GM23338 (cell line): ENCODE data around the gene NTMT2. TPM values are rescaled to one million over a fixed set of nuclear protein-coding genes. Genes with fewer than 3 reads are reported as not detected.

Experiments used
- ATAC-seq: fragments of 200-7000 bp; cut with Tn5 transposase; 3 replicates; pipeline ENCODE4 v1.9.1; 2020
- DNase-seq: peaks from one replicate; pipeline ENCODE4 v3.0.0-alpha.2; 2015; ENCODE audit warnings: low spot score
- H2AFZ ChIP-seq: fragments of 200-600 bp; sonication (generic); 2 replicates; pipeline ENCODE4 v1.8.0; 2016; ENCODE audit warnings: antibody characterized with exemption, mild to moderate bottlenecking, moderate library complexity
- H3F3A ChIP-seq: fragments of 200-600 bp; sonication (generic); replicated peaks from 2 replicates; pipeline ENCODE4 v1.8.0; 2017; ENCODE audit warnings: antibody characterized with exemption, mixed run types, low read depth
- H3K27ac ChIP-seq: fragments of 200-600 bp; sonication (generic); 2 replicates; pipeline ENCODE4 v1.6.1; 2016; ENCODE audit warnings: low read depth
- H3K27me3 ChIP-seq: fragments of 200-600 bp; sonication (generic); 2 replicates; pipeline ENCODE4 v1.8.0; 2016; ENCODE audit warnings: mild to moderate bottlenecking, mixed run types, moderate library complexity; ENCODE audit not compliant: insufficient read depth
- H3K36me3 ChIP-seq: fragments of 200-600 bp; sonication (generic); 2 replicates; pipeline ENCODE4 v1.8.0; 2016; ENCODE audit warnings: mild to moderate bottlenecking; ENCODE audit not compliant: insufficient read depth
- H3K4me1 ChIP-seq: fragments of 200-600 bp; sonication (generic); 2 replicates; pipeline ENCODE4 v1.8.0; 2016; ENCODE audit warnings: mild to moderate bottlenecking, moderate library complexity; ENCODE audit not compliant: insufficient read depth
- H3K4me2 ChIP-seq: fragments of 200-600 bp; sonication (generic); 2 replicates; pipeline ENCODE4 v1.7.1; 2017; ENCODE audit warnings: mixed run types
- H3K4me3 ChIP-seq: fragments of 200-600 bp; sonication (generic); 2 replicates; pipeline ENCODE4 v1.6.1; 2016; ENCODE audit warnings: mixed run types
- H3K79me2 ChIP-seq: fragments of 200-600 bp; sonication (generic); replicated peaks from 2 replicates; pipeline ENCODE4 v1.8.0; 2017; ENCODE audit warnings: mild to moderate bottlenecking; ENCODE audit not compliant: insufficient read depth
- H3K9me2 ChIP-seq: fragments of 200-600 bp; sonication (generic); 2 replicates; pipeline ENCODE4 v1.8.0; 2017; ENCODE audit not compliant: insufficient read depth
- H4K20me1 ChIP-seq: fragments of 200-600 bp; sonication (generic); replicated peaks from 2 replicates; pipeline ENCODE4 v1.8.0; 2017; ENCODE audit warnings: mild to moderate bottlenecking; ENCODE audit not compliant: insufficient read depth
- H3K27ac Mint-ChIP-seq: 2 replicates; pipeline ENCODE4 v1.8.0; 2020; ENCODE audit warnings: inconsistent platforms, mild to moderate bottlenecking, moderate library complexity, mixed read lengths
- H3K27me3 Mint-ChIP-seq: 3 replicates; pipeline ENCODE4 v1.8.0; 2022; ENCODE audit warnings: low read depth, mild to moderate bottlenecking, moderate library complexity, mixed read lengths, inconsistent platforms; ENCODE audit not compliant: insufficient read depth, poor library complexity
- H3K36me3 Mint-ChIP-seq: 3 replicates; pipeline ENCODE4 v1.8.0; 2021; ENCODE audit warnings: low read depth, mild to moderate bottlenecking, inconsistent platforms, moderate library complexity, mixed read lengths
- H3K4me1 Mint-ChIP-seq: 3 replicates; pipeline ENCODE4 v1.8.0; 2020; ENCODE audit warnings: mild to moderate bottlenecking, inconsistent platforms, mixed read lengths
- H3K4me3 Mint-ChIP-seq: 3 replicates; pipeline ENCODE4 v1.8.0; 2021; ENCODE audit warnings: moderate library complexity, mild to moderate bottlenecking, inconsistent platforms, mixed read lengths
- H3K9me3 Mint-ChIP-seq: 3 replicates; pipeline ENCODE4 v1.8.0; 2020; ENCODE audit warnings: moderate library complexity, mild to moderate bottlenecking, inconsistent platforms, mixed read lengths
- CREB1 ChIP-seq: fragments of 250-450 bp; sonication (Bioruptor Pico); IDR thresholded peaks from 2 replicates; pipeline ENCODE4 v1.5.0; 2020; ENCODE audit warnings: low read depth, mild to moderate bottlenecking, moderate library complexity
- ETS1 ChIP-seq: IDR thresholded peaks from 2 replicates; pipeline ENCODE4 v1.6.1; 2016; ENCODE audit warnings: antibody characterized with exemption
- EZH2 ChIP-seq: fragments of 200-600 bp; sonication (generic); IDR thresholded peaks from one replicate; pipeline ENCODE4 v1.8.0; 2017; ENCODE audit warnings: antibody characterized with exemption, mild to moderate bottlenecking, low read depth; ENCODE audit not compliant: unreplicated experiment
- EZH2phosphoT487 ChIP-seq: fragments of 200-600 bp; sonication (generic); IDR thresholded peaks from one replicate; pipeline ENCODE4 v1.8.1; 2018; ENCODE audit warnings: antibody characterized with exemption; ENCODE audit not compliant: unreplicated experiment
- JUNB ChIP-seq: IDR thresholded peaks from one replicate; pipeline ENCODE4 v1.6.1; 2016; ENCODE audit warnings: antibody characterized with exemption; ENCODE audit not compliant: unreplicated experiment
- NANOG ChIP-seq: IDR thresholded peaks from 2 replicates; pipeline ENCODE4 v1.6.1; 2016; ENCODE audit warnings: antibody characterized with exemption, borderline replicate concordance
- POLR2AphosphoS5 ChIP-seq: IDR thresholded peaks from 2 replicates; pipeline ENCODE4 v1.6.1; 2016; ENCODE audit warnings: antibody characterized with exemption, low read depth
- REST ChIP-seq: IDR thresholded peaks from one replicate; pipeline ENCODE4 v1.6.1; 2018; ENCODE audit warnings: antibody characterized with exemption; ENCODE audit not compliant: unreplicated experiment
- STAT1 ChIP-seq: IDR thresholded peaks from one replicate; pipeline ENCODE4 v1.6.1; 2016; ENCODE audit warnings: antibody characterized with exemption; ENCODE audit not compliant: unreplicated experiment
- ZNF114 ChIP-seq: fragments of 250-450 bp; sonication (Bioruptor Pico); IDR thresholded peaks from 2 replicates; pipeline ENCODE4 v1.5.0; 2020; ENCODE audit warnings: mild to moderate bottlenecking, moderate library complexity
- ZNF331 ChIP-seq: fragments of 250-450 bp; sonication (Bioruptor Pico); IDR thresholded peaks from 2 replicates; pipeline ENCODE4 v1.5.0; 2020; ENCODE audit warnings: low read depth, mild to moderate bottlenecking, moderate library complexity
- ZNF462 ChIP-seq: fragments of 250-450 bp; sonication (Bioruptor Pico); IDR thresholded peaks from 2 replicates; pipeline ENCODE4 v1.5.0; 2020; ENCODE audit warnings: mild to moderate bottlenecking, moderate library complexity
- polyA plus RNA-seq: library from polyadenylated mRNA; unstranded; fragments of >200 nt; fragmentation: Nextera tagmentation; extraction: Ambion mirVana; gene quantifications from 2 replicates; pipeline ENCODE4 v1.2.1, GENCODE V29; 2016
- total RNA-seq: library from RNA; depleted of rRNA; stranded (reverse); fragments of >200 nt; shearing (Covaris generic); gene quantifications from 2 replicates; pipeline ENCODE4 v1.2.3, GENCODE V29; 2014

The NTMT2 gene
- total and polyA plus RNA-seq, 2 experiments from 2014 or later: 0.48 TPM; not detected in 1

- TF ChIP-seq JUNB (no peak), ETS1 (no peak), CREB1 (CRISPR knock-in tag) (no peak), EZH2 (no peak), POLR2AphosphoS5 (no peak), ZNF114 (CRISPR knock-in tag) (no peak), ZNF331 (CRISPR knock-in tag) (no peak), NANOG (no peak)
These were observed 23.4 kb upstream of the NTMT2 start (continued) for GRCh38 chr1:170122366-170122765.

GRCh38 chr1:170125269-170125668 lies 20.5 kb upstream of the NTMT2 start:
- no peak overlapping the region for H3K27ac Mint-ChIP-seq
- no peak overlapping the region for H3K4me2 ChIP-seq
- no peaks in the 10 kb centered on the region for H3K4me1 ChIP-seq
- 0 out of 3 replicates have a peak, but pooled peaks cover 3% of the 10 kb centered on the region for H3K9me3 Mint-ChIP-seq
- H3K36me3 ChIP-seq: no peaks in the 10 kb centered on the region
- peaks cover 8% of the 10 kb centered on the region; the same call in 2 of the 3 replicates for H3K4me1 Mint-ChIP-seq
- H3K9me2 ChIP-seq: no peaks in the 10 kb centered on the region
- DNase-seq (no peak), ATAC-seq (no peak)
- no peaks in the 10 kb centered on the region for H3K36me3 Mint-ChIP-seq
- H3K27ac ChIP-seq: no peak overlapping the region
- H3K79me2 ChIP-seq: no peaks in the 10 kb centered on the region
- H3K27me3 Mint-ChIP-seq: no peaks in the 10 kb centered on the region
- no peak overlapping the region for H2AFZ ChIP-seq
- H4K20me1 ChIP-seq: no peaks in the 10 kb centered on the region
- no peaks in the 10 kb centered on the region for H3K27me3 ChIP-seq
- H3K4me3 ChIP-seq: no peak overlapping the region
- H3K4me3 Mint-ChIP-seq: no peak overlapping the region
- no peaks in the 10 kb centered on the region for H3F3A ChIP-seq
- TF ChIP-seq REST: no peak
- TF ChIP-seq STAT1: no peak
- TF ChIP-seq ZNF114 (CRISPR knock-in tag): no peak
- no peak for TF ChIP-seq EZH2
- TF ChIP-seq ZNF462 (CRISPR knock-in tag): no peak
- no peak for TF ChIP-seq CREB1 (CRISPR knock-in tag)
- TF ChIP-seq ZNF331 (CRISPR knock-in tag): no peak
- no peak for TF ChIP-seq ETS1
- TF ChIP-seq NANOG: no peak
- no peak for TF ChIP-seq JUNB
- no peak for TF ChIP-seq EZH2phosphoT487
- TF ChIP-seq POLR2AphosphoS5: no peak
